Measurements from ENCODE around the gene NHS. TPM values are rescaled to one million over a fixed set of nuclear protein-coding genes. Genes with fewer than 3 reads are reported as not detected.
"Not testable (repeated sequence)": the region's sequence is repeated elsewhere in the genome, so short reads cannot be mapped to it uniquely, and the experiment has no call there.

Gene NHS
- total RNA-seq, 1 donor from 2014 or later: 8.6 TPM

GRCh38 chrX:17564689-17565409, 189.8 kb downstream of the NHS start:
- Histone ChIP-seq H3K36me3 (ENCODE audit: control insufficient read depth, insufficient read depth, low read length) (no peaks in the 10 kb centered on the region), H3K27me3 (ENCODE audit: control insufficient read depth, insufficient read depth, low read length) (no peaks in the 10 kb centered on the region), H3K4me3 (ENCODE audit: low read depth, low read length) (no peak overlapping the region)
- DNase-seq (ENCODE audit: low read depth): no peak
- TF ChIP-seq CTCF (IDR thresholded peaks at IDR 0.05; ENCODE audit: insufficient read depth, low read length, poor library complexity, severe bottlenecking): no peak

DNA sequence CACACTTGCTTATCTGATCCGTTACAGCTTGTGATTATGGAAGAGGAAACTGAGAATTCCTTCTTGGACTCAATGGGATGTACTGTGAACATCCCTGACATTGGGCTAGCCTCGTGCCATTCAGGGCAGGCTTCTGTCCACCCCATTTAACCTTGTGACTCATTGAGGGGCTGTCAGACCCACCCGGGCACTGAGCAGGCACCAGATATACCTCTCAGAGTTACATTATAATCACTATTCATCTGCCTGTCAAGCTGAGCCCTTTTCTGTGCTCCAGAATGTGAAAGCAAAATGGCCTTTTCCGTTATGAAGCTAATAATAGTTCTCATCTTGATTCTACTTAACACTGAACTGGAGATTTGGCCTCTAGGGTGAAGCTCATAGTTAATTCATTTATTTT, 191.7 kb downstream of the NHS start:
- Histone ChIP-seq H3K27me3 (ENCODE audit: control insufficient read depth, insufficient read depth, low read length) (no peaks in the 10 kb centered on the region), H3K4me3 (ENCODE audit: low read depth, low read length) (no peak overlapping the region), H3K36me3 (ENCODE audit: control insufficient read depth, insufficient read depth, low read length) (no peaks in the 10 kb centered on the region)
- TF ChIP-seq CTCF (IDR thresholded peaks at IDR 0.05; ENCODE audit: insufficient read depth, low read length, poor library complexity, severe bottlenecking): no peak
- DNase-seq (ENCODE audit: low read depth): no peak

DNA sequence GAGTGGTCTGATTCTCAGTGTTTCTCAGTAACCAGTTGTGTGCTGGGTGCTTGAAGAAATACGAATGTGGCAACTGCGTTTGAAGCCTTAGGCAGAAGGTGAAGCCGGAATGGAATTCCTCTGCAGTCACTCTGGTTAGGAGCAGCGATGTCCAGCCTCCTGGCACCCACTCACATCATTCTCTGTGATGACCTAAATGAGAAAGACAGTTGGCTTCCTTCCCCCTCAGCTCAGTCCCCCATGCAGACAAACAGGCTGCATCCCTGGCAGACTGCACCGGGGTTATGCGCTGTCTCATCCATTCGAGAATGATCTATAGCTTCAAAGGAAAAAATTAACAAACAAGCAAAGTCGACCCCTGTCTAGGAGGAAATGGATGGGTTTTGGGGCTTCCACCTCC, 192.2 kb downstream of the NHS start:
- DNase-seq (ENCODE audit: low read depth): no peak
- TF ChIP-seq CTCF (IDR thresholded peaks at IDR 0.05; ENCODE audit: insufficient read depth, low read length, poor library complexity, severe bottlenecking): no peak
- no peak overlapping the region for H3K4me3 ChIP-seq (ENCODE audit: low read depth, low read length)
- no peaks in the 10 kb centered on the region for H3K36me3 ChIP-seq (ENCODE audit: control insufficient read depth, insufficient read depth, low read length)
- no peaks in the 10 kb centered on the region for H3K27me3 ChIP-seq (ENCODE audit: control insufficient read depth, insufficient read depth, low read length)

- no peak for DNase-seq (ENCODE audit: low read depth)
- H3K27me3 ChIP-seq (ENCODE audit: control insufficient read depth, insufficient read depth, low read length): no peaks in the 10 kb centered on the region
Measured at GRCh38 chrX:17567821-17568220, 192.8 kb downstream of the NHS start.

GRCh38 chrX:17568804-17569203, 193.8 kb downstream of the NHS start:
- DNase-seq (ENCODE audit: low read depth); H3K4me3 ChIP-seq (ENCODE audit: low read depth, low read length); H3K27me3 ChIP-seq (ENCODE audit: control insufficient read depth, insufficient read depth, low read length); H3K36me3 ChIP-seq (ENCODE audit: control insufficient read depth, insufficient read depth, low read length): not testable (repeated sequence)

More at GRCh38 chrX:17567821-17568220, 192.8 kb downstream of the NHS start:
- Histone ChIP-seq H3K36me3 (ENCODE audit: control insufficient read depth, insufficient read depth, low read length) (no peaks in the 10 kb centered on the region), H3K4me3 (ENCODE audit: low read depth, low read length) (no peak overlapping the region)
- TF ChIP-seq CTCF (IDR thresholded peaks at IDR 0.05; ENCODE audit: insufficient read depth, low read length, poor library complexity, severe bottlenecking): no peak

DNA sequence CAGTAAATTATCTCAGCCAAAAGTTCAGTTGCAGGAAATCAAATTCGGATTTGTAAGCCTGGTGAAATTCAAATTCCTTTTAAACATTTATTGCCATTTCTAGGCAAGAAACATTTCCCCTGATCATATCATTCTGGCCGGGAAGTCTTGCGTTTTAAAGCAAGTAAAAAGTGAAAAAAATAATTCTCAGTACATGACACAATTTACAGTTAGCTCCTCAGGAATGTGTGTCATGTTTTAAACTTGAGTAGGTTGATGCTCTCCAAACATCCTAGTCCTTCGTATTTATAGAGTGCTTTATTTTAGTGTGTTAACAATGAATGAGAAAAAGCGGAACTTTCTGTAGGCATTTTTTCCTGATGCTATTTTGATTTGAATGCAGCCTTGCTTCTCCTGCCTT, 204.0 kb downstream of the NHS start:
- TF ChIP-seq CTCF (IDR thresholded peaks at IDR 0.05; ENCODE audit: insufficient read depth, low read length, poor library complexity, severe bottlenecking): no peak
- no peak for DNase-seq (ENCODE audit: low read depth)
- H3K27me3 ChIP-seq (ENCODE audit: control insufficient read depth, insufficient read depth, low read length): no peaks in the 10 kb centered on the region
- H3K4me3 ChIP-seq (ENCODE audit: low read depth, low read length): no peak overlapping the region
- no peaks in the 10 kb centered on the region for H3K36me3 ChIP-seq (ENCODE audit: control insufficient read depth, insufficient read depth, low read length)

Measured in kidney epithelial cell (primary cell).